ENCODE results near the gene SCG5.

Gene SCG5

GRCh38 chr15:32737304-32737703 is 95.8 kb downstream of the SCG5 start:
- no peak for DNase-seq (ENCODE audit: extremely low spot score)
- no peak for TF ChIP-seq CTCF (IDR thresholded peaks at IDR 0.05; ENCODE audit: control extremely low read depth, extremely low read depth, low read depth, missing control alignments)
- CTCF ChIA-PET, result no interaction called here
- POLR2A ChIA-PET, result no interaction called here

DNA sequence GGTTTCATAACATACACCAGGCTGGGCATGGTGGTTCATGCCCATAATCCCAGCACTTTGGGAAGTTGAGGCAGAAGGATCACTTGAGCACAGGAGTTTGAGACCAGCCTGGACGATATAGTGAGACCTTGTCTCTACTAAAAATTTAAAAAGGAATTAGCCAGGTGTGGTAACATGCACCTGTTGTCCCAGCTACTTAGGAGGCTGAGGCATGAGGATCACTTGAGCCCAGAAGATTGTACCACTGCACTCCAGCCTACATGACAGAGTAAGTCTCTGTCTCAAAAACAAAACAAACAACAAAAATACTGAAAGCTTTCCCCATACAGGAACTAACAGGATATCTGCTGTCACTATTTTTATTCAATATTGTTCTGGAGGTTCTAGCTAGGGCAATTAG is 97.2 kb downstream of the SCG5 start:
- no peak for DNase-seq (ENCODE audit: extremely low spot score)
- CTCF ChIA-PET, result no interaction called here
- POLR2A ChIA-PET, result no interaction called here
- no peak for TF ChIP-seq CTCF (IDR thresholded peaks at IDR 0.05; ENCODE audit: control extremely low read depth, extremely low read depth, low read depth, missing control alignments)

GRCh38 chr15:32739522-32740063 is 98.1 kb downstream of the SCG5 start:
- TF ChIP-seq CTCF (IDR thresholded peaks at IDR 0.05; ENCODE audit: control extremely low read depth, extremely low read depth, low read depth, missing control alignments), result no peak
- POLR2A ChIA-PET, result no interaction called here
- no peak for DNase-seq (ENCODE audit: extremely low spot score)
- CTCF ChIA-PET, result no interaction called here

GRCh38 chr15:32743411-32744140 is 102.1 kb downstream of the SCG5 start:
- ChIA-PET POLR2A (no interaction called here), CTCF (interaction anchor here (0.9 to 1.6 kb wide), 2 partner anchors 13 to 99 kb away, joined by 3 to 6 read pairs; no protein-coding TSS in a partner anchor)
- no peak for DNase-seq (ENCODE audit: extremely low spot score)
- TF ChIP-seq CTCF (IDR thresholded peaks at IDR 0.05; ENCODE audit: control extremely low read depth, extremely low read depth, low read depth, missing control alignments), result no peak

DNA sequence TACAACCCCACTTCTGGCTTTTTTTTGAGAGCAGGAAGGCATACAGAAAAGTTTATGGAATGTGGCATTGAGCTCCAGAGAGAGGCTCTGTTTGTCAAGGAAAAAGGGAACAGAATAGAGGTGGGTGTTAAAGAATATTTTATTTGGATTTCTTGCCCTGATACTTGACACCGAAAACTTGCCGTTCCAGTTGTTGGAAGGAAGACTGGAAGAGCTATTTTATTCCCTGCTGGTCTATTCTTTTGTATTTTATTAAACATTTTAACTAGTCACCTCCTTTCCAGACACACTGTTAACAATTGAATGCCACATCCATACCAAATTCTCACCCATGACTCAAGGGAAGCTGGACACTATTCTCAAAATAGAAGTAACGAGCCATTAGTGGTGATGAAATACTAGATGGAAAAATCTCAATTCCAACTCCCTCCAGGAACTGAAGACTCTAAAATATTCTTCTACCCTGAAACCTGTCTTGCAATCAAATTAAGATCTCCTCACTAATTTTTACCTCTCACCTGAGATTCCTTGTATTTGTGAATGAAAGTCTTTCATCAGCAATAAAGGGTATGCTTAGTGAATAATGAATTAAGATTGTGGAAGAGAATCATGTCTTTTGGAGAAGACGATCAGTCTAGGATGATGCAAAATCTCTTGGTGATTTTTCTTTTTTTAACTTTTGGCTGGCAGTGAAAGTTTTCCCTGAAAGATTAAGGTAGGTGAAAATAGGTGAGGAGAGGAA is 104.8 kb downstream of the SCG5 start:
- no peak for DNase-seq (ENCODE audit: extremely low spot score)
- no peak for TF ChIP-seq CTCF (IDR thresholded peaks at IDR 0.05; ENCODE audit: control extremely low read depth, extremely low read depth, low read depth, missing control alignments)
- CTCF ChIA-PET, result no interaction called here
- POLR2A ChIA-PET, result no interaction called here

Data from GM10248 (cell line).